ENCODE results near the gene FAM180B. TPM values are rescaled to one million over a fixed set of nuclear protein-coding genes. Genes with fewer than 3 reads are reported as not detected.

Gene FAM180B
- total and polyA plus RNA-seq, 2 experiments from 2014 or later: not detected

DNA sequence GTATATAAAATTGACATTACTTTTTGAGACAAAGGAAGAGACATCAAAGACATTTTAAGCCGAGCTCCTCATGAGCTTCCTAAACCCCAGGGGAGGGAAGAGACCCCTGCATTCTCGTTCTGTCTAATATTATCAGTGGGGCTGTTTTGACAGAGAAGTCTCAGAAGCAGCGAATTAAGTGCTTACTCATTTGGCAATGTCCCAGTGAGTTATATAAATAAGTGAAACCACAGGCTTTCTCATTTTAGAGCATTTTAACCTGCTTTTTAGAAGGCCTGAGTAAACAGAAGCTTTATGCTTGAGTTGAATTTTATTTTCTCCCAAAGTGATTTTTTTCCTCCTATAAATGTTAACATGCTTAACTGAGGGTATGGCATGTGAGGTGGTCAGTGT, 30.9 kb downstream of the FAM180B start (continued):
- TF ChIP-seq, protein P1, sequence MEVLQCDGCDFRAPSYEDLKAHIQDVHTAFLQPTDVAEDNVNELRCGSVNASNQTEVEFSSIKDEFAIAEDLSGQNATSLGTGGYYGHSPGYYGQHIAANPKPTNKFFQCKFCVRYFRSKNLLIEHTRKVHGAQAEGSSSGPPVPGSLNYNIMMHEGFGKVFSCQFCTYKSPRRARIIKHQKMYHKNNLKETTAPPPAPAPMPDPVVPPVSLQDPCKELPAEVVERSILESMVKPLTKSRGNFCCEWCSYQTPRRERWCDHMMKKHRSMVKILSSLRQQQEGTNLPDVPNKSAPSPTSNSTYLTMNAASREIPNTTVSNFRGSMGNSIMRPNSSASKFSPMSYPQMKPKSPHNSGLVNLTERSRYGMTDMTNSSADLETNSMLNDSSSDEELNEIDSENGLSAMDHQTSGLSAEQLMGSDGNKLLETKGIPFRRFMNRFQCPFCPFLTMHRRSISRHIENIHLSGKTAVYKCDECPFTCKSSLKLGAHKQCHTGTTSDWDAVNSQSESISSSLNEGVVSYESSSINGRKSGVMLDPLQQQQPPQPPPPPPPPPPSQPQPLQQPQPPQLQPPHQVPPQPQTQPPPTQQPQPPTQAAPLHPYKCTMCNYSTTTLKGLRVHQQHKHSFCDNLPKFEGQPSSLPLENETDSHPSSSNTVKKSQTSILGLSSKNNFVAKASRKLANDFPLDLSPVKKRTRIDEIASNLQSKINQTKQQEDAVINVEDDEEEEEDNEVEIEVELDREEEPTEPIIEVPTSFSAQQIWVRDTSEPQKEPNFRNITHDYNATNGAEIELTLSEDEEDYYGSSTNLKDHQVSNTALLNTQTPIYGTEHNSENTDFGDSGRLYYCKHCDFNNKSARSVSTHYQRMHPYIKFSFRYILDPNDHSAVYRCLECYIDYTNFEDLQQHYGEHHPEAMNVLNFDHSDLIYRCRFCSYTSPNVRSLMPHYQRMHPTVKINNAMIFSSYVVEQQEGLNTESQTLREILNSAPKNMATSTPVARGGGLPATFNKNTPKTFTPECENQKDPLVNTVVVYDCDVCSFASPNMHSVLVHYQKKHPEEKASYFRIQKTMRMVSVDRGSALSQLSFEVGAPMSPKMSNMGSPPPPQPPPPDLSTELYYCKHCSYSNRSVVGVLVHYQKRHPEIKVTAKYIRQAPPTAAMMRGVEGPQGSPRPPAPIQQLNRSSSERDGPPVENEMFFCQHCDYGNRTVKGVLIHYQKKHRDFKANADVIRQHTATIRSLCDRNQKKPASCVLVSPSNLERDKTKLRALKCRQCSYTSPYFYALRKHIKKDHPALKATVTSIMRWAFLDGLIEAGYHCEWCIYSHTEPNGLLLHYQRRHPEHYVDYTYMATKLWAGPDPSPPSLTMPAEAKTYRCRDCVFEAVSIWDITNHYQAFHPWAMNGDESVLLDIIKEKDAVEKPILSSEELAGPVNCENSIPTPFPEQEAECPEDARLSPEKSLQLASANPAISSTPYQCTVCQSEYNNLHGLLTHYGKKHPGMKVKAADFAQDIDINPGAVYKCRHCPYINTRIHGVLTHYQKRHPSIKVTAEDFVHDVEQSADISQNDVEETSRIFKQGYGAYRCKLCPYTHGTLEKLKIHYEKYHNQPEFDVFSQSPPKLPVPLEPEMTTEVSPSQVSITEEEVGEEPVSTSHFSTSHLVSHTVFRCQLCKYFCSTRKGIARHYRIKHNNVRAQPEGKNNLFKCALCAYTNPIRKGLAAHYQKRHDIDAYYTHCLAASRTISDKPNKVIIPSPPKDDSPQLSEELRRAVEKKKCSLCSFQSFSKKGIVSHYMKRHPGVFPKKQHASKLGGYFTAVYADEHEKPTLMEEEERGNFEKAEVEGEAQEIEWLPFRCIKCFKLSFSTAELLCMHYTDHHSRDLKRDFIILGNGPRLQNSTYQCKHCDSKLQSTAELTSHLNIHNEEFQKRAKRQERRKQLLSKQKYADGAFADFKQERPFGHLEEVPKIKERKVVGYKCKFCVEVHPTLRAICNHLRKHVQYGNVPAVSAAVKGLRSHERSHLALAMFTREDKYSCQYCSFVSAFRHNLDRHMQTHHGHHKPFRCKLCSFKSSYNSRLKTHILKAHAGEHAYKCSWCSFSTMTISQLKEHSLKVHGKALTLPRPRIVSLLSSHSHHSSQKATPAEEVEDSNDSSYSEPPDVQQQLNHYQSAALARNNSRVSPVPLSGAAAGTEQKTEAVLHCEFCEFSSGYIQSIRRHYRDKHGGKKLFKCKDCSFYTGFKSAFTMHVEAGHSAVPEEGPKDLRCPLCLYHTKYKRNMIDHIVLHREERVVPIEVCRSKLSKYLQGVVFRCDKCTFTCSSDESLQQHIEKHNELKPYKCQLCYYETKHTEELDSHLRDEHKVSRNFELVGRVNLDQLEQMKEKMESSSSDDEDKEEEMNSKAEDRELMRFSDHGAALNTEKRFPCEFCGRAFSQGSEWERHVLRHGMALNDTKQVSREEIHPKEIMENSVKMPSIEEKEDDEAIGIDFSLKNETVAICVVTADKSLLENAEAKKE (CRISPR knock-in tag; IDR thresholded peaks at IDR 0.05): no peak

DNA sequence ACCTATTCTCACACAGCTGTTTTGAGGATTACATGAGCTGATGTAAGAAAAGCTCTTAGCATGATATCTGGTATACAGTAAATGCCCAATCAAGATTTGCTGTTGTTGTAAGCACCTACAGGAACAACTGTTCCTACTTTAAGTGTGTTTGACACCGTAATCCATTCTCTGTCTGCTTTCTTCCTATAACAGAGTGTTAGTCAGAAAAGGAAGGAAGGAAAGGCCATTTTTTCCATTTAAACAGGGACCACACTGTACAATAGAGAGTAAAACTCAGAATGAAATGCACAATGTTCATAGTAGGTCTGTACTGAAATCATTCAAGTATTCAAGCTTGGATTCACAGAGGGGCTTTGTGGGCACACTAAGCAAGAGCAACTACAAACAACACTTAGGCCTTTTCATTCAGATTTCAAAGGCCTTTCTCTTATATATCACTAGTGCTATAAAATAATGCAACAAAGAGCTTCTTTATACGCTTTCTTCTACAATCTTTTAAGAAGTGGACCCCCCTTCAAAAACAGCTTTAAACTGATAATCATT, 34.4 kb downstream of the FAM180B start:
- Histone ChIP-seq H3K9me2 (ENCODE audit: insufficient read depth) (no peaks in the 10 kb centered on the region), H3K4me1 (ENCODE audit: insufficient read depth) (no peaks in the 10 kb centered on the region), H3K36me3 (ENCODE audit: insufficient read depth) (peaks cover 37% of the 10 kb centered on the region), H3K27ac (ENCODE audit: low read depth) (no peak overlapping the region), H3K4me3 (no peak overlapping the region), H3K27me3 (ENCODE audit: insufficient read depth) (no peaks in the 10 kb centered on the region), H3F3A (replicated peaks; ENCODE audit: low read depth) (peaks cover 10% of the 10 kb centered on the region; the same call in 1 of the 2 replicates), H3K4me2 (no peak overlapping the region), H4K20me1 (replicated peaks; ENCODE audit: insufficient read depth) (peaks cover 20% of the 10 kb centered on the region; the same call in 1 of the 2 replicates), H3K79me2 (replicated peaks; ENCODE audit: insufficient read depth) (no peaks in the 10 kb centered on the region), H2AFZ (no peak overlapping the region)
- DNase-seq (ENCODE audit: low spot score) (no peak), ATAC-seq (no peak)
- H3K4me3 Mint-ChIP-seq: no peak overlapping the region
- H3K27ac Mint-ChIP-seq: no peak overlapping the region
- no peaks in the 10 kb centered on the region for H3K9me3 Mint-ChIP-seq
- no peaks in the 10 kb centered on the region for H3K4me1 Mint-ChIP-seq
- peaks cover 53% of the 10 kb centered on the region for H3K36me3 Mint-ChIP-seq (ENCODE audit: low read depth)
- peaks cover 2% of the 10 kb centered on the region for H3K27me3 Mint-ChIP-seq (ENCODE audit: insufficient read depth, low read depth, poor library complexity)
- no peak for TF ChIP-seq EZH2 (IDR thresholded peaks at IDR 0.05; ENCODE audit: low read depth, unreplicated experiment)
- no peak for TF ChIP-seq POLR2AphosphoS5 (IDR thresholded peaks at IDR 0.05; ENCODE audit: low read depth)
- TF ChIP-seq STAT1 (IDR thresholded peaks at IDR 0.05; ENCODE audit: unreplicated experiment): no peak
- TF ChIP-seq, protein P2, sequence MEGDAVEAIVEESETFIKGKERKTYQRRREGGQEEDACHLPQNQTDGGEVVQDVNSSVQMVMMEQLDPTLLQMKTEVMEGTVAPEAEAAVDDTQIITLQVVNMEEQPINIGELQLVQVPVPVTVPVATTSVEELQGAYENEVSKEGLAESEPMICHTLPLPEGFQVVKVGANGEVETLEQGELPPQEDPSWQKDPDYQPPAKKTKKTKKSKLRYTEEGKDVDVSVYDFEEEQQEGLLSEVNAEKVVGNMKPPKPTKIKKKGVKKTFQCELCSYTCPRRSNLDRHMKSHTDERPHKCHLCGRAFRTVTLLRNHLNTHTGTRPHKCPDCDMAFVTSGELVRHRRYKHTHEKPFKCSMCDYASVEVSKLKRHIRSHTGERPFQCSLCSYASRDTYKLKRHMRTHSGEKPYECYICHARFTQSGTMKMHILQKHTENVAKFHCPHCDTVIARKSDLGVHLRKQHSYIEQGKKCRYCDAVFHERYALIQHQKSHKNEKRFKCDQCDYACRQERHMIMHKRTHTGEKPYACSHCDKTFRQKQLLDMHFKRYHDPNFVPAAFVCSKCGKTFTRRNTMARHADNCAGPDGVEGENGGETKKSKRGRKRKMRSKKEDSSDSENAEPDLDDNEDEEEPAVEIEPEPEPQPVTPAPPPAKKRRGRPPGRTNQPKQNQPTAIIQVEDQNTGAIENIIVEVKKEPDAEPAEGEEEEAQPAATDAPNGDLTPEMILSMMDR (conservative IDR thresholded peaks at IDR 0.05; ENCODE audit: low read depth in 2 of 2): no peak
- TF ChIP-seq, protein P3, sequence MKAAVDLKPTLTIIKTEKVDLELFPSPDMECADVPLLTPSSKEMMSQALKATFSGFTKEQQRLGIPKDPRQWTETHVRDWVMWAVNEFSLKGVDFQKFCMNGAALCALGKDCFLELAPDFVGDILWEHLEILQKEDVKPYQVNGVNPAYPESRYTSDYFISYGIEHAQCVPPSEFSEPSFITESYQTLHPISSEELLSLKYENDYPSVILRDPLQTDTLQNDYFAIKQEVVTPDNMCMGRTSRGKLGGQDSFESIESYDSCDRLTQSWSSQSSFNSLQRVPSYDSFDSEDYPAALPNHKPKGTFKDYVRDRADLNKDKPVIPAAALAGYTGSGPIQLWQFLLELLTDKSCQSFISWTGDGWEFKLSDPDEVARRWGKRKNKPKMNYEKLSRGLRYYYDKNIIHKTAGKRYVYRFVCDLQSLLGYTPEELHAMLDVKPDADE (IDR thresholded peaks at IDR 0.05): no peak
- TF ChIP-seq NANOG (IDR thresholded peaks at IDR 0.05; ENCODE audit: borderline replicate concordance): no peak
- no peak for TF ChIP-seq ZNF114 (CRISPR knock-in tag; IDR thresholded peaks at IDR 0.05)
- TF ChIP-seq, protein P4, sequence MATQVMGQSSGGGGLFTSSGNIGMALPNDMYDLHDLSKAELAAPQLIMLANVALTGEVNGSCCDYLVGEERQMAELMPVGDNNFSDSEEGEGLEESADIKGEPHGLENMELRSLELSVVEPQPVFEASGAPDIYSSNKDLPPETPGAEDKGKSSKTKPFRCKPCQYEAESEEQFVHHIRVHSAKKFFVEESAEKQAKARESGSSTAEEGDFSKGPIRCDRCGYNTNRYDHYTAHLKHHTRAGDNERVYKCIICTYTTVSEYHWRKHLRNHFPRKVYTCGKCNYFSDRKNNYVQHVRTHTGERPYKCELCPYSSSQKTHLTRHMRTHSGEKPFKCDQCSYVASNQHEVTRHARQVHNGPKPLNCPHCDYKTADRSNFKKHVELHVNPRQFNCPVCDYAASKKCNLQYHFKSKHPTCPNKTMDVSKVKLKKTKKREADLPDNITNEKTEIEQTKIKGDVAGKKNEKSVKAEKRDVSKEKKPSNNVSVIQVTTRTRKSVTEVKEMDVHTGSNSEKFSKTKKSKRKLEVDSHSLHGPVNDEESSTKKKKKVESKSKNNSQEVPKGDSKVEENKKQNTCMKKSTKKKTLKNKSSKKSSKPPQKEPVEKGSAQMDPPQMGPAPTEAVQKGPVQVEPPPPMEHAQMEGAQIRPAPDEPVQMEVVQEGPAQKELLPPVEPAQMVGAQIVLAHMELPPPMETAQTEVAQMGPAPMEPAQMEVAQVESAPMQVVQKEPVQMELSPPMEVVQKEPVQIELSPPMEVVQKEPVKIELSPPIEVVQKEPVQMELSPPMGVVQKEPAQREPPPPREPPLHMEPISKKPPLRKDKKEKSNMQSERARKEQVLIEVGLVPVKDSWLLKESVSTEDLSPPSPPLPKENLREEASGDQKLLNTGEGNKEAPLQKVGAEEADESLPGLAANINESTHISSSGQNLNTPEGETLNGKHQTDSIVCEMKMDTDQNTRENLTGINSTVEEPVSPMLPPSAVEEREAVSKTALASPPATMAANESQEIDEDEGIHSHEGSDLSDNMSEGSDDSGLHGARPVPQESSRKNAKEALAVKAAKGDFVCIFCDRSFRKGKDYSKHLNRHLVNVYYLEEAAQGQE (IDR thresholded peaks at IDR 0.05; ENCODE audit: unreplicated experiment): no peak
- no peak for TF ChIP-seq EZH2phosphoT487 (IDR thresholded peaks at IDR 0.05; ENCODE audit: unreplicated experiment)
- TF ChIP-seq ZNF331 (CRISPR knock-in tag; IDR thresholded peaks at IDR 0.05; ENCODE audit: low read depth): no peak
